ENCODE measurements around the gene B4GALT4. TPM values are rescaled to one million over a fixed set of nuclear protein-coding genes. Genes with fewer than 3 reads are reported as not detected.
"Not testable (repeated sequence)": the region's sequence is repeated elsewhere in the genome, so short reads cannot be mapped to it uniquely, and the experiment has no call there.

The B4GALT4 gene
- total RNA-seq, 1 donor from 2014 or later = 21.8 TPM

- peaks cover 3% of the 10 kb centered on the region for H3K36me3 Mint-ChIP-seq (ENCODE audit: unreplicated experiment)
- peaks cover 19% of the 10 kb centered on the region for H3K9me3 Mint-ChIP-seq (ENCODE audit: unreplicated experiment)
- H3K4me3 Mint-ChIP-seq (ENCODE audit: unreplicated experiment) = no peak overlapping the region
- H3K27ac Mint-ChIP-seq (ENCODE audit: unreplicated experiment) = no peak overlapping the region
- no peak for DNase-seq (ENCODE audit: extremely low spot score, unreplicated experiment)
- peaks cover 8% of the 10 kb centered on the region for H3K4me1 Mint-ChIP-seq (ENCODE audit: unreplicated experiment)
- peaks cover 3% of the 10 kb centered on the region for H3K27me3 Mint-ChIP-seq (ENCODE audit: unreplicated experiment)
- no peak for TF ChIP-seq CTCF (IDR thresholded peaks at IDR 0.05)
Observed at GRCh38 chr3:119279101-119279554, 38.5 kb upstream of the B4GALT4 start.

DNA sequence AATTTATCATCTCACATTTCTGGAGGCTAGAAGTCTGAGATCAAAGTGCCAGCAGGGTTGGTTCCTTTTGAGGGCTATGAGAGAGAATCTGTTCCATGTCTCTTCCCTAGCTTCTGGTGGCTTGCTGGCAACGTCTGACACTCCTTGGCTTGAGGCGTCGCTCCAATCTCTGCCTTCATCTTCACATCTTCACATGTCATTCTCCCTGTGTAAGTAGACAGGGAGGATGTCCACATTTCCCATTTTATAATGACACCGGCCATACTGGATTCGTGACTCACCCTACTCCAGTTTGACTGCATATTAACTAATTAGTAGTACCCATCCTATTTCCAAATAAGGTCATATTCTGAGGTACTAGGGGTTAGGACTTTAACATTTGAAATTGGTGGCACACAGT is 36.0 kb upstream of the B4GALT4 start:
- TF ChIP-seq CTCF (IDR thresholded peaks at IDR 0.05) = no peak
- peaks cover 8% of the 10 kb centered on the region for H3K27me3 Mint-ChIP-seq (ENCODE audit: unreplicated experiment)
- peaks cover 11% of the 10 kb centered on the region for H3K4me1 Mint-ChIP-seq (ENCODE audit: unreplicated experiment)
- no peak overlapping the region for H3K4me3 Mint-ChIP-seq (ENCODE audit: unreplicated experiment)
- H3K36me3 Mint-ChIP-seq (ENCODE audit: unreplicated experiment) = no peaks in the 10 kb centered on the region
- no peak for DNase-seq (ENCODE audit: extremely low spot score, unreplicated experiment)
- peaks cover 8% of the 10 kb centered on the region for H3K9me3 Mint-ChIP-seq (ENCODE audit: unreplicated experiment)
- no peak overlapping the region for H3K27ac Mint-ChIP-seq (ENCODE audit: unreplicated experiment)

DNA sequence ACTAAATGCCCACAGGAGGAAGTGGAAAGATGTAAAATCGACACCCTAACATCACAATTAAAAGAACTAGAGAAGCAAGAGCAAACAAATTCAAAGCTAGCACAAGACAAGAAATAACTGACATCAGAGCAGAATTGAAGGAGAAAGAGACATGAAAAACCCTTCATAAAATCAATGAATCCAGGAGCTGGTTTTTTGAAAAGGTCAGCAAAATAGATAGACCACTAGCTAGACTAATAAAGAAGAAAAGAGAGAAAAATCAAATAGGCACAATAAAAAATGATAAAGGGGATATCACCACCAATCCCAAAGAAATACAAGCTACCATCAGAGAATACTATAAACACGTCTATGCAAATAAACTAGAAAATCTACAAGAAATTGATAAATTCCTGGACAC is 29.5 kb upstream of the B4GALT4 start:
- not testable (repeated sequence) for DNase-seq (ENCODE audit: extremely low spot score, unreplicated experiment); H3K4me3 Mint-ChIP-seq (ENCODE audit: unreplicated experiment); H3K36me3 Mint-ChIP-seq (ENCODE audit: unreplicated experiment); H3K27ac Mint-ChIP-seq (ENCODE audit: unreplicated experiment); H3K4me1 Mint-ChIP-seq (ENCODE audit: unreplicated experiment)
- Mint-ChIP-seq H3K9me3 (ENCODE audit: unreplicated experiment) (peaks cover 22% of the 10 kb centered on the region), H3K27me3 (ENCODE audit: unreplicated experiment) (peaks cover 51% of the 10 kb centered on the region)

- no peak for DNase-seq (ENCODE audit: extremely low spot score, unreplicated experiment)
- H3K36me3 Mint-ChIP-seq (ENCODE audit: unreplicated experiment) = no peaks in the 10 kb centered on the region
- H3K27me3 Mint-ChIP-seq (ENCODE audit: unreplicated experiment) = peaks cover 28% of the 10 kb centered on the region
- no peaks in the 10 kb centered on the region for H3K9me3 Mint-ChIP-seq (ENCODE audit: unreplicated experiment)
- H3K4me1 Mint-ChIP-seq (ENCODE audit: unreplicated experiment) = no peaks in the 10 kb centered on the region
- no peak overlapping the region for H3K27ac Mint-ChIP-seq (ENCODE audit: unreplicated experiment)
- no peak overlapping the region for H3K4me3 Mint-ChIP-seq (ENCODE audit: unreplicated experiment)
- TF ChIP-seq CTCF (IDR thresholded peaks at IDR 0.05) = no peak
Observed at GRCh38 chr3:119261055-119261454, 20.4 kb upstream of the B4GALT4 start.

DNA sequence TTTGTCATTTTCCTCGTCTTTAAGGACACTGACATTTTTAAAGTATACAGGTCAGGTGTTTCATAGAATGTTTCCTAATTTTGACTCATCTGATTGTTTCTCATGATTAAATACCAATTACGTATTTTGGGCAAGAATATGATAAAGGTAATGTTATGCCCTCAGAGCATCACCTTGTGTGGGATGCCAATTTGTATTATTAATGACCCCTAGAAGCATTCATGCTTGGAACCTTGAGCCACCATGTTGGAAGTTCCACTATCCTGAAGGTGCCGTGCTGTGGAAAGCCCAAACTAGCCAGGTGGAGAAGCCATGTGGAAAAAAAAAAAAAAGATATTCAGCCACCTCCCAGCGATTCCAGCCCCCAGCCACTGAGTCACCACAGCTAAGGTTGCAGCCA is 19.1 kb upstream of the B4GALT4 start:
- H3K36me3 Mint-ChIP-seq (ENCODE audit: unreplicated experiment) = no peaks in the 10 kb centered on the region
- no peaks in the 10 kb centered on the region for H3K4me1 Mint-ChIP-seq (ENCODE audit: unreplicated experiment)
- peaks cover 25% of the 10 kb centered on the region for H3K27me3 Mint-ChIP-seq (ENCODE audit: unreplicated experiment)
- no peak overlapping the region for H3K4me3 Mint-ChIP-seq (ENCODE audit: unreplicated experiment)
- no peak for DNase-seq (ENCODE audit: extremely low spot score, unreplicated experiment)
- no peak overlapping the region for H3K27ac Mint-ChIP-seq (ENCODE audit: unreplicated experiment)
- TF ChIP-seq CTCF (IDR thresholded peaks at IDR 0.05) = no peak
- no peaks in the 10 kb centered on the region for H3K9me3 Mint-ChIP-seq (ENCODE audit: unreplicated experiment)

GRCh38 chr3:119258915-119259314 is 18.2 kb upstream of the B4GALT4 start:
- H3K4me1 Mint-ChIP-seq (ENCODE audit: unreplicated experiment) = no peaks in the 10 kb centered on the region

More at GRCh38 chr3:119258915-119259314, 18.2 kb upstream of the B4GALT4 start:
- no peak overlapping the region for H3K4me3 Mint-ChIP-seq (ENCODE audit: unreplicated experiment)
- DNase-seq (ENCODE audit: extremely low spot score, unreplicated experiment) = no peak
- no peaks in the 10 kb centered on the region for H3K36me3 Mint-ChIP-seq (ENCODE audit: unreplicated experiment)
- TF ChIP-seq CTCF (IDR thresholded peaks at IDR 0.05) = no peak
- no peak overlapping the region for H3K27ac Mint-ChIP-seq (ENCODE audit: unreplicated experiment)
- no peaks in the 10 kb centered on the region for H3K9me3 Mint-ChIP-seq (ENCODE audit: unreplicated experiment)
- H3K27me3 Mint-ChIP-seq (ENCODE audit: unreplicated experiment) = peaks cover 19% of the 10 kb centered on the region
